C4-2B (cell line): Measurements from ENCODE around the gene CACHD1.

ENCODE experiments used
- CTCF ChIP-seq: fragments of 450-650 bp; conservative IDR thresholded peaks from 2 replicates; pipeline ENCODE4 v1.5.1; 2017; ENCODE audit warnings: mild to moderate bottlenecking
- ZFX ChIP-seq: fragments of 450-650 bp; IDR thresholded peaks from 2 replicates; pipeline ENCODE4 v1.6.1; 2017

DNA sequence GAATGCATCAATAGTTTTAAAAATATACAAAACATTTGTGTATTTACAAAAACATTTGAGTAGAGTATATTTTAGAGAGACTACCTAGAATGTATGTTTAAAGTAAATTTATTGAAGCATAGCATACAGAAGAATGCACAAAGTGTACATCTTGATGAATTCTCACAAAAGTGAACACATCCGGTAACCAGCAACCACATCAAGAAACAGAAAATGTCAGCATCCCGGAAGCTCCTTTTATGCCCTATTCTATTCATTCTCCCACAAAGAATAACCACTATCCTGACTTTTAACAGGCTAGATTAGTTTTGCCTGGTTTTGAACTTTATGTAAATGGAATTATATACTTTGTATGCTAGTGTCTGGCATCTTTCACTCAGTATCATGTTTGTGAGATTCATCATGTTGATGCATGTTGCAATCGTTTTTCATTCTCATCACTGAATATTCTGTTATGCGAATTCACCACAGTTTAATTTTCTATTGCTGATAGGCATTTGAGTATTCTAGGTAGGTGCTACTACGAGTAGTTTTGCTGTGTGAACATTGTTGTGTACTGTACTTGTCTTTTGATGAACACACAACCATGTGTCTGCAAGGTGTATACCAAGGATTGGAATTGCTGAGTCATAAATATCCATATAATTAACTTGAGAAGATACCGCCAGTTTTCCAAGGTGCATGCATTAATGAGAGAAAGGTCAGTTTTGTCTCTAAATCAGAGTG is 75.4 kb downstream of the CACHD1 start:
- no peak for TF ChIP-seq CTCF
- TF ChIP-seq ZFX, result no peak
